Upper lobe of left lung (tissue), 4 donors: ENCODE data around the gene RBM20.

Experiments used
- CTCF ChIP-seq, 6 experiments: fragments of 450-650 bp in 4 of 6; fragments of 200-600 bp in 2 of 6; sonication (generic) in 2 of 6; IDR thresholded peaks; one replicate each; pipeline ENCODE4 v1.5.1; 2016 to 2019; ENCODE audit warnings: antibody characterized with exemption in 6 of 6
- POLR2A ChIP-seq, 4 donors: fragments of 450-650 bp; IDR thresholded peaks; one replicate each; pipeline ENCODE4 v1.5.1; 2016 to 2017; ENCODE audit warnings: antibody characterized with exemption in 4 of 4, mild to moderate bottlenecking in 2 of 4

DNA sequence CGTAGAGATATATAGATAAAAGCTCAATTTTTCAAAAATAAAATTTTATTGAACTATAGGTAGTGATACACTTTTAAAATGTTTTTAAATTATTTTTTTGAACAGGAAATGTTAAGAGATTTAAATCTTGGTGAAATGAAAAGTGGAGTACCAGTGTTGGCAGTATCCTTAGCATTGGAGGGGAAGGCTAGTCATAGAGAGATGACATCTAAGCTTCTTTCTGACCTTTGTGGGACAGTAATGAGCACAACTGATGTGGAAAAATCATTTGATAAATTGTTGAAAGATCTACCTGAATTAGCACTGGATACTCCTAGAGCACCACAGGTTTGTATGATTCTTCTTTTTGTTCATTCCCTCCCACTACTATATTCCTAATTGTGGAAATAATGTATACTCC is 243.4 kb downstream of the RBM20 start:
- TF ChIP-seq POLR2A (IDR thresholded peaks at IDR 0.05), result no peak
- TF ChIP-seq CTCF (IDR thresholded peaks at IDR 0.05), result no peak
